Stimulated activated CD4-positive, alpha-beta T cell treated with anti-CD3 and anti-CD28 coated beads, Interleukin-12 subunit alpha, Interleukin-12 subunit beta, amount 100 ng/mL, for 24 hours (primary cell): ENCODE data around the gene METTL5.
"Not testable (repeated sequence)": the region's sequence is repeated elsewhere in the genome, so short reads cannot be mapped to it uniquely, and the experiment has no call there.

Source experiments
- DNase-seq, 2 experiments: peaks; one replicate each; pipeline ENCODE4 v3.0.0-alpha.2; 2020; ENCODE audit warnings: low read depth in 2 of 2

Gene METTL5

GRCh38 chr2:169828141-169828811 lies 3.6 kb upstream of the METTL5 start:
- peak in 1 of 2 experiments; percentile 42 for DNase-seq

GRCh38 chr2:169827272-169828140 lies 2.8 kb upstream of the METTL5 start, which contains the start of gene UBR3:
Gene UBR3, plus strand, starts transcription at chr2:169827454. Its CDS starts 54 bp downstream, at chr2:169827508.
- DNase-seq = peak; percentile 78 to 88

- DNase-seq = no peak
Measured at GRCh38 chr2:169823996-169824372, 721 bp downstream of the METTL5 start.

- DNase-seq = no peak
Measured at GRCh38 chr2:169822785-169823392, 1.8 kb downstream of the METTL5 start.

GRCh38 chr2:169822036-169822435 lies 2.7 kb downstream of the METTL5 start:
- no peak for DNase-seq

GRCh38 chr2:169820101-169820500 lies 4.6 kb downstream of the METTL5 start:
- not testable (repeated sequence) for DNase-seq

- no peak for DNase-seq
Measured at GRCh38 chr2:169819106-169819505, 5.6 kb downstream of the METTL5 start.

GRCh38 chr2:169818241-169818640 lies 6.5 kb downstream of the METTL5 start:
- no peak for DNase-seq

- DNase-seq = not testable (repeated sequence)
Measured at GRCh38 chr2:169817369-169817768, 7.3 kb downstream of the METTL5 start.

- DNase-seq = not testable (repeated sequence)
Measured at GRCh38 chr2:169816961-169817360, 7.7 kb downstream of the METTL5 start.

GRCh38 chr2:169815849-169816248 lies 8.9 kb downstream of the METTL5 start:
- DNase-seq = no peak

- no peak for DNase-seq
Measured at GRCh38 chr2:169808221-169808620, 16.5 kb downstream of the METTL5 start.

GRCh38 chr2:169806586-169806985 lies 18.1 kb downstream of the METTL5 start:
- no peak for DNase-seq

- no peak for DNase-seq
Measured at GRCh38 chr2:169803480-169803879, 21.2 kb downstream of the METTL5 start.

GRCh38 chr2:169798718-169799592 lies 25.8 kb downstream of the METTL5 start, which contains the start of gene SSB:
Gene SSB, plus strand, starts transcription at chr2:169798871. Its CDS starts 2,090 bp downstream, at chr2:169800961.
- peak; percentile 92 to 95 for DNase-seq

GRCh38 chr2:169798397-169798717 lies 26.3 kb downstream of the METTL5 start:
- DNase-seq = no peak

- no peak for DNase-seq
Measured at GRCh38 chr2:169797601-169798000, 27.1 kb downstream of the METTL5 start.

GRCh38 chr2:169796441-169796840 lies 28.3 kb downstream of the METTL5 start:
- DNase-seq = no peak

- DNase-seq = no peak
Measured at GRCh38 chr2:169795181-169795580, 29.5 kb downstream of the METTL5 start.

GRCh38 chr2:169790581-169790980 lies 34.1 kb downstream of the METTL5 start:
- no peak for DNase-seq

- no peak for DNase-seq
Measured at GRCh38 chr2:169782513-169782912, 42.2 kb downstream of the METTL5 start.
